Epithelial cell of proximal tubule (primary cell): Measurements from ENCODE around the gene ZNF280C. TPM values are rescaled to one million over a fixed set of nuclear protein-coding genes. Genes with fewer than 3 reads are reported as not detected.

Experiments
- DNase-seq: peaks from one replicate; pipeline ENCODE4 v3.0.0-alpha.2; 2011; ENCODE audit warnings: low read depth
- H3K4me3 ChIP-seq: 2 replicates; pipeline ENCODE4 v1.5.1; 2011; ENCODE audit warnings: low read depth, mild to moderate bottlenecking, low read length
- CTCF ChIP-seq: conservative IDR thresholded peaks from 2 replicates; pipeline ENCODE4 v1.5.1; 2012; ENCODE audit warnings: low read depth, mild to moderate bottlenecking, low read length
- total RNA-seq: library from RNA; depleted of rRNA; stranded (reverse); fragments of >200 nt; gene quantifications from 2 replicates; pipeline ENCODE4 v1.2.3, GENCODE V29; 2015

Gene ZNF280C
- total RNA-seq, 1 donor from 2014 or later: 2.8 TPM

GRCh38 chrX:130155564-130155963, 113.1 kb downstream of the ZNF280C start:
- DNase-seq: no peak
- no peak overlapping the region for H3K4me3 ChIP-seq
- no peak for TF ChIP-seq CTCF

Other genes with a start within 250 kb of the ZNF280C start
- 19.3 and 28.9 TPM in 2 replicates for gene ELF4, start 158.4 kb downstream of the ZNF280C start, total RNA-seq
- gene AIFM1, start 103.1 kb downstream of the ZNF280C start, total RNA-seq: 17.1 and 29.8 TPM in 2 replicates
- gene RAB33A, start 96.9 kb downstream of the ZNF280C start, total RNA-seq: 0.63 TPM in 1 of 2 replicates, not detected in the other
- 9.0 and 15.9 TPM in 2 replicates for gene SLC25A14, start 71.0 kb upstream of the ZNF280C start, total RNA-seq
- not detected in 2 replicates for gene GPR119, start 116.8 kb upstream of the ZNF280C start, total RNA-seq
- 19.9 and 23.2 TPM in 2 replicates for gene RBMX2, start 133.1 kb upstream of the ZNF280C start, total RNA-seq